ENCODE data around the gene GPAT3.
"Not testable (repeated sequence)": the region's sequence is repeated elsewhere in the genome, so short reads cannot be mapped to it uniquely, and the experiment has no call there.

The GPAT3 gene

DNA sequence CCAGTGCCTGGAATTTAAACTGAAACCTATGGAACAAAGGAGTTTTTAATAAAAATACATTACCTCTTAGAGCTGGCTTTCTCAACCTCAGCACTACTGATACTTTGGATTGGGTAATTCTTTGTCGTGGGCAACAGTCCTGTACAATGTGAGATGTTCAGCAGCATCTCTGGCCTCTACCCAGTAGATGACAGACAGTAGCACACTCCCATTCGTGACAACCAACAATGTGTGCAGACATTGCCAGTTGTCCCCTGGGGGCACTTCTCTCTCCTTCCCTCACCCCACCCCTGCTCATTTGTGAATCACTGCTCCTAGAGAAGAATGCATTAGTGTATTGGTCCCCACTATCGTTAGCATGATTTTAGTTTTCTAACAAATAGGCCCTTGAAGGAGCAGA, 16.2 kb downstream of the GPAT3 start:
- DNase-seq (ENCODE audit: low read depth): no peak

DNA sequence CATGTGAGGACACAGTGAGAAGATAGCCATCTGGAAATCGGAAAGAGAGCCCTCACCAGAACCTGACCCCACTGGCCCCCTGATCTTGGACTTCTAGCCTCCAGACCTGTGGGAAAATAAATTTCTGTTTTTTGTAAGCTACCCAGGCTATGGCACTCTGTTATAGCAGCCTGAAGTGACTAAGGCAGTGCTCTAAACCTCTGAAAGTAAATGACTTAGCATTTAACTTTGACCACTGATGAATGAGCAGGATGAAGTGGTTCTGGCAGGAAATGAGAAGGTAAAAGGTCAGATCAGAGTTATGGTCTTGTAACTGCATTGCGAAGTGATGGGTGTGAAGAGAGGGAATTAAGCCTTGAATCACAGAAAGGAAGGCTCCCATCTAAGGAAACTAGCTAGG, 17.0 kb downstream of the GPAT3 start:
- no peak for DNase-seq (ENCODE audit: low read depth)

DNA sequence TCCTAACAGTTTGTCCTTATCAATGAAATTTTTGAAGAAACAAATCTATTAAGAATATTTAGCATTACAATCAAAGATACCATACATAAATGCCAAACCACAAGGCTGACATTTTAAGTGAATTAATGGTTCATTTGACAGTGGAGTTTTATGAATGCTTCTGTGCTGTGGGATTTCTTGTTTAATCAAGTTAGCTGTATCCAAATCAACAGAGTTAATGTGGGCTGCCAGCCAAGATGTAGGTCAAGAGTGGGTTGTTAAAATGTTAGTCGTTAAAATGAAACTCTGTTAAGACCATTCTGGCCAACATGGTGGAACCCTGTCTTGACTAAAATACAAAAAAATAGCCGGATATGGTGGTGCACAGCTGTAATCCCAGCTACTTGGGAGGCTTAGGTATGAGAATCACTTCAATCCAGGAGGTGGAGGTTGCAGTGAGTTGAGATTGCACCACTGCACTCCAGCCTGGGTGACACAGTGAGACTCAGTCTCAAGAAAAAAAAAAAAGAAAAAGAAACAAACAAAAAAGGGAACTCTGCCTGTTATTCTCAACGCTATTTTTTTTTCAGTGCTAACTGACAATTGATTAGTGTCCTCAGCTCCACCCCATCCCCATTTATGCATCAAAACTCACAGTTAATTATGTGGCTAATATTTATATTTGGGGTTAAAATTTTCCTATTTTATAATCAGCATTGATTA, 20.2 kb downstream of the GPAT3 start:
- DNase-seq (ENCODE audit: low read depth): no peak

DNA sequence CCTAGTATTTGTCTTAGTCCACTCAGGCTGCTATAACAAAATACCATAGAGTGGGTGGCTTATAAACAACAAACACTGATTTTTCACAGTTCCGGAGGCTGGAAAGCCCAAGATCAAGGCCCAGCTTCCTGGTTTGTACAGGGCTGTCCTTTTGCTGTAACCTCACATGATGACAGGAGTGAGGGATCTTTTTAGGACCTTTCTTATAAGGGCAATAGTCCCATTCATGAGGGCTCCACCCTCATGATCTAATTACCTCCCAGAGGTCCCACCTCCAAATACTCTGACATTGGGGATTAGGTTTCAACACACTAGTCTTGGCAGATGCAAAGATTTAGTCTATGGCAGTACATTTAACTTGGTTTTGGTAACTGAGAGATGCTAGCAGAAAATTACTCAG, 20.9 kb downstream of the GPAT3 start:
- no peak for DNase-seq (ENCODE audit: low read depth)

DNA sequence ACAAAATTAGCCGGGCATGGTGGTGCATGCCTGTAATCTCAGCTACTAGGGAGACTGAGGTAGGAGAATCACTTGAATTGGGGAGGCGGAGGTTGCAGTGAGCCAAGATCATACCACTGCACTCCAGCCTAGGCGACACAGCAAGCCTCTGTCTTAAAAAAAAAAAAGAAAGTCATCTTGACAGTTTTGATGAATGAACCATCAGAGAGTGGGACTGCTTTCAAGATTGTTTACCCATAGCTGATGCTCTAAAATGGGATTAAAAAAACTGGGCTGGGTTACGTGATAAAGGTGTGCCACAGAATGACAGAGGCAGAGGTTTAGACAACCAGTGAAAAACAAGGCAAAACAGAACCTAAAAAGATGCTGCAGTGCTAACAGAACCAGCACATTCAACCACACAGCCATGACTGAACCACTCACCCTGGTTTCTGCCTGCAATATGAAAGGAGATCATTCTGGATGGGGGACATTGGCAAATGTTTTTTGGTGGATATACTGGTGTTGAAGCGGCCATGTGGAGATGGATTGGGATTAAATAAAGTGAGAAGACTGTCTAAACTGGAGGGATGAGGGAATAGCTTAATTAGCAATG, 22.2 kb downstream of the GPAT3 start:
- no peak for DNase-seq (ENCODE audit: low read depth)

DNA sequence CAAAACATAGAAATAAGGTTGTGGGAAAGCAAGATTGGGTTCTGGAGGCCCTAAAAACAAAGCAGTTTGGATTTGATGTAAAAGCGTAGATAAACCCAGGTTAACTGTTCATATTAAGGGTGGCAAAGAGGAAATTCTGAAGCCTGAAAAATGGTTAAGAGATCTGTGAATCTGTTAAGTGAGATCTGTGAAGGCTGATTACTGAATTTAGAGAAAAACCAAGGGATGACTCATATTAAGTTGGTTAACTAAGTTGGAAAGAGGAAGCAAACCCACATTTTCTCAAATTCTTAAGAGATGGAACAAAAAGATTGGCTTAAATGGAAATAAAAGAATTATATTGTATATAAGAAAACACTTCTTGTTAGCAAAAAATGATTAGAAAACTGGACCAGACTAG, 22.8 kb downstream of the GPAT3 start:
- DNase-seq (ENCODE audit: low read depth): no peak

DNA sequence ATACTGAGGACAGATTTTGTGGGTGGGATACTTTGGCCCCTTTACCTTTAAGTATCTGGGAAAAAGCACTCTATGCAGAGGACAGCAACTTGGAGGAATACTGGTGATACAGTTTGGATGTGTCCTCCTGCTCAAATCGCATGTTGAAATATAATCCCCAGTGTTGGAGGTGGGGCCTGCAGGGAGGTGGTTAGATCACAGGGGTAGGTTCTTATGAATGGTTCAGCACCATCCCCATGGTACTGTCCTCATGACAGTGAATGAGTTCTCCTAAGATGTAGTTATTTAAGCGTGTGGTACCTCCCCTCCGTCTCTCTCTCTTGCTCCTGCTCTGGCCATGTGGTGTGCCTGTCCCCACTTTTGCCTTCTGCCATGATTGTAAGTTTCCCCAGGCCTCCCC, 24.6 kb downstream of the GPAT3 start:
- no peak for DNase-seq (ENCODE audit: low read depth)

DNA sequence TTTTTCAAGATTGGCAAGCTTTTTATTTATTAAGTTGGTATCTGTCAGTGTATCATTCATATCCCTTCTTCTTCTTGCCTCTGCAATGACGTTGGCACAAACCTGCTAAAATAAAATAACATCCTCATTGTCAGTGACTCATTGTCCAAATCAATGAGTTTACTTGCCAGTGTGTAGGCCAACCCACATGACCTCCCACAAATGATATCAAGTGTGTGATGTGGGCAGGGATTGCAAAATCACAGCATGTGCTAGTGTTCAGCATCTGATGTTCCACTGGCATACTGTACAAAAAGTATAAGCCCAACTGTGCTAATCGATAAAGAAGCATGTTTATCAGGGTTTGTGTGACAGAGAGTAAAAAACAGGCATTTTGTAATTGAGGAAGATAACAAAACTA, 25.5 kb downstream of the GPAT3 start:
- no peak for DNase-seq (ENCODE audit: low read depth)

DNA sequence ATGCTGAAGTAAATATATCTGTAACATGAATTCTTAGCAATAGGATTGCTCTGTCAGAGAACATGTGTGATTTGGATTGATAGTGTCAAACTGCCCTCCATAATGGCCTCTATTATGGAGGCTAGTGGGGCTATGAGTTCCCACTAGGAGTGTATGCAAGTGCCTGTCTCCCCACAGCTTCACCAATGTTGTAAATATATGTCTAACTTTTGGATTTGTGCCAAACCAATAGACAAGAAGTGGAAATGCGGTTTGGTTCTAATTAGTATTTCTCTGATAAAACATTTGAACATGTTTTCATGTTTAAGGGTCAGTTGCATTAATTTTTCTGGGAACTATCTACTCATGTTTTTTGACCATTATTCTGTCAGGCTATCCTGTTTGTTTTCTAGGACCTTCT, 28.1 kb downstream of the GPAT3 start:
- DNase-seq (ENCODE audit: low read depth): no peak

DNA sequence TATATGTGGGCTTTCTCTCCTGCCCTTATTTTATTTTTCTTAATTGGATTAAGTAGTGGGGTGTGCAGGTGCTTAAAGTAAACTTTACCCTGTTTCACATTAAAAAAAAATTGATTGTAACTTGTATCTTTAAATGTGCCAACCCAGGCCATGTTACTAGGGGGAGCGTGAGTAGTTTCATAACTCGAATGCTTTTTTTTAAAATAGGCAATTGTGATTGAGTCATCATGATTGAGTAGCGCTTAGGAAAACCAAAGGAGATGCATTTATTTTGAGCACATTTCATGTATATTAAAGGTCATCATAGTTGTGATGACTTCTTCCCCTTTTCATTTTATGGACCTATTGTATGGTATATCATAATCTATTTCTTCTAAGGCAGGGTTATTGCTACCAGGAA, 32.2 kb downstream of the GPAT3 start:
- no peak for DNase-seq (ENCODE audit: low read depth)

DNA sequence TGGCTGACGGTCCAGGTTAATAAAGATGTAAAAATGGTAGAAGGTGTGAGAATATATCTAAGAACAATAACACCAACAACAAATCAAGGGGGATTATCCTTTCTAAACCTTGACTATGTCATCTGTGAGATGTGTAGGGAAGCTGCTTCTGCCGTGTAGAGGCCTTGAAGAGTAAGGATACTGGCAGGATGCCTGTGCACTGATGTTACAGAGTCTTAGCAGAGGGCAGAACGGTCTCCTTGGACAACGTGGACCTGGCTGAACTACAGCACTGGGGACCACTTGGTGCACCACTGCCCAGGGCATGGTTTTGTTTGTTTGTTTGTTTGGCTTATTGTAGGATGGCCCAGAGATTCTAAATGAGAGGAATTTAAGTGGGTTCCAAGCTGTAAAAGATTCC, 33.5 kb downstream of the GPAT3 start:
- DNase-seq (ENCODE audit: low read depth): no peak

DNA sequence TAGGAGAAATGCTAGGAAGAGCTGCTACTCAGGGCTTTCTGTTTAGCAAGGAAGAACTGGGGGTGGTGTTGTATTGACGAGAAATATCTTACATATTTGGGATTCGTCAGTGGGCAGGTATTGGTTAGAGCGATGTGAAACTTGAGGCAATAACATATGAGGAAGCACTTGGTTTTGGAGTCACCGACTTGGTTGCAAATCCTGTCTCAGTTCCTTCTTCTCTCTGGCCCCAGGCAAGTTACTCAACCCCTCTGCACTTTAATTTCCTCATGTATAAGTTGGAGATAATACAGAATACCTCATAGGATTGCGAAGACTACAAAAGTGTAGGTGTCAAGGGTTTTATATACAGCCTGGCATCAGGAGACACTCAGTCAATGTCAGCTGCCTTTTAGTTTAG, 34.1 kb downstream of the GPAT3 start:
- no peak for DNase-seq (ENCODE audit: low read depth)

DNA sequence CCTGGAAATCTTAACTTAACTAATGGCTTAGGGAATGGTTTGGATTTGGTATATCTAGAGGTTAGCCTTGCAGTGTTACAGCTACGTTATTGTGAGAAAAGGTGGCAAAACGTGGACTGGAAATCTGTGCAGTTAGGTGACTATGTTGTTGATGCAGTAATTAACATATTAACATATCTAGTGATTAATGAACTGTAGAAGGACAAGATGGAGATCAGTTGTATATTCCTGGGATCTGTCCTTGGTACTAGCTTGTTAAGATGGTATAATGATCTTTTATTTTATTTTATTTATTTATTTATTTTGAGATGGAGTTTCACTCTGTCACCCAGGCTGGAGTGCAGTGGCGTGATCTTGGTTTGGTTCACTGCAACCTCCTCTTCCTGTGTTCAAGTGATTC, 36.9 kb downstream of the GPAT3 start:
- no peak for DNase-seq (ENCODE audit: low read depth)

DNA sequence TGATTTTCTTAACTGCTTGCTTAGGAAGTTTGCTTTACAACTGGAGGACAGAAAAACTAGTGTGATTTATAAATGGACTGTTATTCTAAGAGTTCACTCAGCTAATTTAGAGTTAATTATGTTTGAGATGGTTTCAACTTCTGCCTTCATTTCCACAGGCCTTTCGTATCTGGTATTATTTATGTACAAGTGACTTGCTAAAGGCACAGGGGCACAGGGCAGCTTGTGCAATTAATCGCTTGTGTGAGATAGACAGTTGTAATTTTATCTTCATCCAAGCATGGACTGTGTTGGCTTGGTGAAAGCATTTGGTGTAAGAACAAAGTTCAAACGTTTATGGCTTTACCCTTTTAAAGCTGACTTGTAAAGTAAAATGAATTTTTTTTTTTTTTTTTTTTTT, 38.3 kb downstream of the GPAT3 start:
- no peak for DNase-seq (ENCODE audit: low read depth)

DNA sequence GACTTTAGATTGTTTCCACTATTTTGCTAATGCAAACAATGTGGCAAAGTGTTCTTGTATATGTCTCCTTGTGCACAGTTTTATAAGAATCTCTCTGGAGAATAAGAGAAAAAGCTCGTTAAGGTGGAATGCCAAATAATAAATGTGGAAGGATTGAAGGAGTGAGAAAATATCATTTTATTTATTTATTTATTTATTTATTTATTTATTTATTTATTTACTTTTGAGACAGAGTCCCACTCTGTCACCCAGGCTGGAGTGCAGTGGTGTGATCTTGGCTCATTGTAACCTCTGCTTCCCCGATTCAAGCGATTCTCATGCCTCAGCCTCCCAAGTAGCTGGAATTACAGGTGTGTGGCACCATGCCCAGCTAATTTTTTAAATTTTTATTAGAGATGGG, 40.3 kb downstream of the GPAT3 start:
- not testable (repeated sequence) for DNase-seq (ENCODE audit: low read depth)

DNA sequence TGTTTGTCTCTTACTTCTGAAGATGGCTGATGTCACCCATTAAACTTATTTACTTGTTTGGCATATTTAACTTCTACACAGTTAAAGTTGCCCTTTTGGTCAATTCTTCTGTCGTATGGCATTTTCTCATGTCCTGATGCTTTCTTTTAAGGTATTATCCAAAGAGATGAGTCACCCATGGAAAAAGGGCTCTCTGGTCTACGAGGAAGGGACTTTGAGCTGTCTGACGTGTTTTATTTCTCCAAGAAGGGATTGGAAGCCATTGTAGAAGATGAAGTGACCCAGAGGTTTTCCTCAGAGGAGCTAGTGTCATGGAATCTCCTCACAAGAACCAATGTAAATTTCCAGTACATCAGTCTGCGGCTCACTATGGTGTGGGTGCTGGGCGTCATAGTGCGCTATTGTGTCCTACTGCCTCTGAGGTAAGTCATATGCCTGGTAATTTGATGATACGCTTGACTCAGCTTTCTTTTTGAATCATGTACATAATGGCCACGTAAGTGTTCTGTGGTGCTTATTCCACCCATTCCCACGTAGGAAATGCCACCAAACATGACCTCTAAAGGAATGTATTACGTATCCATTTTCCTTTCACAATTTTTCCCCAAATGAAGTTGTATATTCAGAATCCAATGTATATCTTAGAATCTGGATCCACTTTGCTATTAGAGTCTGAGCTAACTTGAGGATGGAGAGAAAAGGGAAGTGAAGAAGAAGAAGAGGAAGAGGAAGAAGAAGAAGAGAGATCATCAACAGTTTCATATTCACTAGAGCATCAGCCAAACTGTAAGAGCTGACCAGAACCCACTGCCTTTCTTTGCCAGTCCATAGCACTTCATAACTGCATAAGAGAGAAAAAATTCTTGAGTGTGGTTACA, 45.7 kb downstream of the GPAT3 start:
- no peak for DNase-seq (ENCODE audit: low read depth)

DNA sequence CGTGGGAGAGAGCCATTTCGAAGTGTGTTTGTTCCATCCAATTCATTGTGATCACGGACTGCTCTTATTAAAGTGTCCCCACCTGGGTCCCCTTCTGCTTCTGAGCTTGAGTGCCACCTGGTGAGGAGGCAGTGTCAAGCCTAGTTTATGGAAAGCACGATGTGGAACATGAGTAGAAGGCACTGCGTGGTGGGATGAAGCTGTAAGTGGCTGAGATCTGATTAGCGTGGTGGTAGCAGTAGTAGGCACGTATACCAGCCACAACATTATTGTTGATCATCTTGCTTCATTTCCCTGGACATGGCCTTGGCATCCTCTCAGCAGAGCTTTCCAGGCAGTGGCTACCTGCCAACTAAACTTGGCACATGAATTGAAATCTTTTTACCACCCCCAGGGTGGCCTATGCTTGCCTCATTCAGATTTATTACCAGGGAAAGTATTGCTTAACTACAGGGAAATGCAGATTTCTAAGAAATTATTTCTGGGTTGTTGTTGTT, 46.4 kb downstream of the GPAT3 start:
- no peak for DNase-seq (ENCODE audit: low read depth)

DNA sequence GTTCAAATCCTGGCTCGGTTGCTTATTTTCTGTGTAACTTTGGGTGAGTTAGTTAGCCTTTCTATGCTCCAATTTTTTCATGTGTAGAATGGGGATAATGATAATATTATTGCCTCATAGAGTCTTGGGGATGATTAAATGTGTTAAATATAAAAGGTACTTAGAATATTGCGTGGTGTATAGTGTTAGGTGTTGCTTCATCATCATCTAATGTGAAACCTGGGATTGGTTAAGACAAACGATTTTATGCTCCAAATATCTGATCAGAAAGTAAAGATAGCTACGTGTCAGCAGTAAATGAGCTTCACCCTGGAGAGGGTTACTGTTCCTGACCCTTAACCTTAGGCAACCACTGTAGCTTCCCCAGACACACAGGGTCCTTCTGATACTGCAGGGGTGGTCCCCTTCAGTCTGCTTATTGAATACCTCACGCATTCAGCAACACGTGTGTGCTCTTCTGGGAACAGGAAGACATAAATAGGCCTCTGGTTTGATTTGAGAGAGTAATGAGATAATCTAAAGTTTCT, 50.1 kb downstream of the GPAT3 start:
- no peak for DNase-seq (ENCODE audit: low read depth)

DNA sequence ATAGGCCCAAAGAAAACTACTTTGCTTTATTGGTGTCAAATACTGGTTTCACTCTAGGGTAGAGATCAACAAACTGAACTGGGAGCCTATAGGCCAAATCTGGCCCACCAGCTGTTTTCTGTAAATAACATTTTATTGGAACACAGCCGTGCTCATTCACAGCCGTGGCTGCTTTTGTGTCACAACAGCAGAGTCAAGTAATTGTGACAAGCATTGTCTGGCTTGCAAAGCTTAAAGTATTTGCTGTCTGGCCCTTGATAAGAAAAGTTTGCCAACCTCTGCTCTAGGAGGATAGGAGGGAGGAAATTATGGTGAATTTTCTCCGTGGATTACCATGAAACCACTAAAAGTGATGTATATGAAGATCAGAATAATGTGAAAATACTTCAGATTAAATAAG, 53.4 kb downstream of the GPAT3 start:
- DNase-seq (ENCODE audit: low read depth): no peak

DNA sequence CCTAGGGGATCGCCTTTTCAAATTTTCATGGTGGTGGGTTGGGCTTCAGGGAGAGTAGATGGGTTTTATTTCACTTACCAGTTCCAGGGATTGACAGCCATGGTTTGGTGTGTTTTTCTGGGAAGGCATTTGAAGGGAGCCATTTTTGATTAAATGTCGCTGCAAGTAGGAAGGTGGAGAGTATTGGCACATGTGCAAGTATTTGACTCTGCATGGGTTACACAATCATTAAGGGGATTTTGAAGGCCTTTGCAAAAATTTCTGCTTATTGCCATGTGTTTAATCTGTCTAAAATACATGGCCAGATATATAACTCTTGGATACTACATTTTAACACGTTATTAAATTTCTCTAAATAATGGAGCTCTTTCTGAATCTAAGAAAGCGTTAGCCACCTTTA, 55.1 kb downstream of the GPAT3 start:
- DNase-seq (ENCODE audit: low read depth): no peak

DNA sequence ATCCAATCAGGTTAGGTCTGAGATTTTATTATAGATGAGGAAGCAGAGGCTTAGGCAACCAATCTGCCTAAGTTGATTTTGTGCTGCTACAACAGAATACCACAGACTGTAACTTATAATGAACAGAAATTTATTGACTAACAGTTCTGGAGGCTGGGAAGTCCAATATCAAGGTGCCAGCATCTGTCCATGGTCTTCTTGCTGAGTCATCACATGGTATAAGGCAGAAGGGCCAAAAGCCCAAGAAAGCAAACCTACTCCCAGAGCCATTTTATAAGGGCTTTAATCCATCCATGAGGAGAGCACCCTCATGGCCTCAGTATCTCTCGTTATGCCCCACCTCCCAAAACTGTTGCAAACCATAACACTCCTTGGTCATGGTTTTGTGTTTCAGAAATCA, 55.8 kb downstream of the GPAT3 start:
- no peak for DNase-seq (ENCODE audit: low read depth)

DNA sequence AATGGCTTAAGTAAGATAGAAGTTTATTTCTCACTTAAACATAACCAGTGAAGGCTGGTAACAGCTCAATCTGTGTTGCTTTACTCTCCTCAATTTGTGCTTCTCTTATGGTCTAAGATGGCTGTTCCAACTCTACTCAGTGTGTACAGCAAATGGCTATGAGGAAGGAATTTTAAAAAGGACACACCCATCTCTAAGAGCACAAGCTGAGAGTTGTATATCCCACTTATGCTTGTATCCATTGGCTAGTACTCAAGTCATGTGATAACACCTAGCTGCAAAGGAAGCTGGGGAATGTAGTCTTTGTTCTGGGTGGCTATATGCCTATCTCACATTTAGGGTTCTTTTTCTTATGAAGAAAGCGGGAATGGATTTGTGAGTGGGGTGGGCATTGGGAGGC, 63.3 kb downstream of the GPAT3 start:
- no peak for DNase-seq (ENCODE audit: low read depth)

DNA sequence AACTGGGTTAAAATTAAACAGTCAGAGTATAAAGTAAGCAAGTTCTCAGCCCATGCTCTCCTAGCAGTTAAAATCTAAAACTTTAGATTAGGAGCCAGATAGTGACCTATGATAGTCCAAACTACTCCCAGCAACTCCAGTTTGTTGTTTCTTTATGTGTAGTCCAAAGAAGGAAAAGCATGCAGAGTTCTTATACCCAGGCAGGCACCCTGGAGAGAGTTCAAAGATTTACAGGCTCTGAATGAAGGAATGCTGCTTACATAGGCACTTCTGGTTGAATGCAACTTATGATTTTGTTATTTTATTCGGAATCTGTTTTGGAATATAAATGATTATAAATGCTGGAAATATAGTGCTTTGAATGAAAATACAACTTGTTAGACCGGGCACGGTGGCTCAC, 67.2 kb downstream of the GPAT3 start:
- no peak for DNase-seq (ENCODE audit: low read depth)

Data from stimulated activated CD8-positive, alpha-beta memory T cell treated with anti-CD3 and anti-CD28 coated beads, Interleukin-12 subunit alpha, Interleukin-12 subunit beta, amount 100 ng/mL, for 4 hours (primary cell).